Activated CD8-positive, alpha-beta memory T cell treated with anti-CD3 and anti-CD28 coated beads for 36 hours (primary cell): Measurements from ENCODE around the gene SEMA4C. TPM values are rescaled to one million over a fixed set of nuclear protein-coding genes. Genes with fewer than 3 reads are reported as not detected.

ENCODE experiments used
- CTCF ChIA-PET: fragments of 350-600 bp; sonication (Branson Sonifier 250); formaldehyde crosslinking; loops from one replicate; lab custom pipeline; 2021; ENCODE audit warnings: antibody characterized with exemption; lab: Charles Lee
- POLR2A ChIA-PET: fragments of 350-600 bp; sonication (Branson Sonifier 250); formaldehyde crosslinking; loops from one replicate; lab custom pipeline; 2021; ENCODE audit warnings: antibody characterized with exemption; lab: Charles Lee
- total RNA-seq, 2 experiments: library from RNA; stranded (reverse); gene quantifications; one replicate each; pipeline ENCODE4 v1.2.3, GENCODE V29; 2021

The SEMA4C gene
- 10 to 100 TPM; 11.9 to 13.4 TPM for total RNA-seq

GRCh38 chr2:96869822-96870625 lies at the start of gene SEMA4C:
TSS of gene SEMA4C (minus strand) at chr2:96870080. CDS start at chr2:96867886, 2,194 bp downstream.
- CTCF ChIA-PET = interaction anchor here (1.1 to 4.5 kb wide), 4 partner anchors 12 to 242 kb away, joined by 3 to 39 read pairs (median 4); partner anchors contain the start of gene ANKRD39
- POLR2A ChIA-PET = interaction anchor here (0.6 to 1.1 kb wide), 2 partner anchors 12 to 834 kb away, joined by 4 to 5 read pairs; no protein-coding TSS in a partner anchor

GRCh38 chr2:96918754-96919550 lies 49.1 kb upstream of the SEMA4C start:
- ChIA-PET POLR2A (no interaction called here), CTCF (no interaction called here)

GRCh38 chr2:96918092-96918753 lies 48.3 kb upstream of the SEMA4C start:
- CTCF ChIA-PET = interaction anchor here (1.1 kb wide), 1 partner anchor 50 kb away, joined by 3 read pairs; no protein-coding TSS in a partner anchor

GRCh38 chr2:96916646-96917543 lies 47.0 kb upstream of the SEMA4C start:
- ChIA-PET POLR2A (no interaction called here), CTCF (interaction anchor here (1.1 to 1.3 kb wide), 2 partner anchors 48 kb away, joined by 3 read pairs; no protein-coding TSS in a partner anchor)

More at GRCh38 chr2:96918092-96918753, 48.3 kb upstream of the SEMA4C start:
- POLR2A ChIA-PET = no interaction called here

GRCh38 chr2:96916156-96916630 lies 46.3 kb upstream of the SEMA4C start:
- ChIA-PET POLR2A (no interaction called here), CTCF (interaction anchor here (1.3 kb wide), 1 partner anchor 48 kb away, joined by 3 read pairs; no protein-coding TSS in a partner anchor)

- POLR2A ChIA-PET = no interaction called here
- CTCF ChIA-PET = no interaction called here
Measured at GRCh38 chr2:96914332-96914731, 44.5 kb upstream of the SEMA4C start.

GRCh38 chr2:96913398-96914202 lies 43.7 kb upstream of the SEMA4C start:
- ChIA-PET POLR2A (interaction anchor here (1.3 kb wide), 1 partner anchor 10 kb away, joined by 3 read pairs; no protein-coding TSS in a partner anchor), CTCF (interaction anchor here (1.2 kb wide), 1 partner anchor 56 kb away, joined by 3 read pairs; the partner anchor contains the start of gene ANKRD39)

- CTCF ChIA-PET = interaction anchor here (1.2 kb wide), 1 partner anchor 55 kb away, joined by 3 read pairs; the partner anchor contains the start of gene ANKRD39
- POLR2A ChIA-PET = interaction anchor here (1.3 kb wide), 1 partner anchor 11 kb away, joined by 3 read pairs; no protein-coding TSS in a partner anchor
Measured at GRCh38 chr2:96913117-96913397, 43.2 kb upstream of the SEMA4C start.

GRCh38 chr2:96912346-96913116 lies 42.7 kb upstream of the SEMA4C start:
- ChIA-PET POLR2A (interaction anchor here (1.3 kb wide), 1 partner anchor 11 kb away, joined by 3 read pairs; no protein-coding TSS in a partner anchor), CTCF (interaction anchor here (1.2 kb wide), 1 partner anchor 54 kb away, joined by 3 read pairs; the partner anchor contains the start of gene ANKRD39)

GRCh38 chr2:96909611-96910021 lies 39.7 kb upstream of the SEMA4C start:
- POLR2A ChIA-PET = no interaction called here
- CTCF ChIA-PET = no interaction called here

GRCh38 chr2:96907115-96908041 lies 37.5 kb upstream of the SEMA4C start:
- ChIA-PET CTCF (no interaction called here), POLR2A (no interaction called here)

- CTCF ChIA-PET = no interaction called here
- POLR2A ChIA-PET = no interaction called here
Measured at GRCh38 chr2:96906729-96907114, 36.8 kb upstream of the SEMA4C start.

GRCh38 chr2:96903815-96904214 lies 33.9 kb upstream of the SEMA4C start:
- POLR2A ChIA-PET = no interaction called here
- CTCF ChIA-PET = interaction anchor here (0.8 to 1.2 kb wide), 3 partner anchors 13 to 59 kb away, joined by 3 to 4 read pairs (median 3); no protein-coding TSS in a partner anchor

GRCh38 chr2:96903318-96903717 lies 33.4 kb upstream of the SEMA4C start:
- CTCF ChIA-PET = interaction anchor here (0.8 to 1.2 kb wide), 2 partner anchors 12 to 58 kb away, joined by 3 to 4 read pairs; no protein-coding TSS in a partner anchor
- POLR2A ChIA-PET = no interaction called here

GRCh38 chr2:96900237-96900636 lies 30.4 kb upstream of the SEMA4C start:
- ChIA-PET CTCF (interaction anchor here (1.0 kb wide), 1 partner anchor 9 kb away, joined by 5 read pairs; no protein-coding TSS in a partner anchor), POLR2A (no interaction called here)
